SH-SY5Y (cell line): ENCODE measurements around the gene CDK3.

ENCODE experiments used
- GATA2 ChIP-seq: IDR thresholded peaks from 2 replicates; pipeline ENCODE4 v1.6.1; 2011; ENCODE audit warnings: mild to moderate bottlenecking, low read depth, low read length
- GATA3 ChIP-seq: IDR thresholded peaks from 2 replicates; pipeline ENCODE4 v1.6.1; 2011; ENCODE audit warnings: low read depth, mild to moderate bottlenecking, low read length, moderate library complexity

GRCh38 chr17:75959051-75959838 lies 41.4 kb upstream of the CDK3 start:
- TF ChIP-seq GATA2 (no peak), GATA3 (no peak)
